Gastrocnemius medialis (tissue), 4 donors: ENCODE measurements around the gene KIAA0040.

ENCODE experiments used
- CTCF ChIP-seq, 5 experiments: fragments of 450-650 bp in 3 of 5; fragments of 200-600 bp in 2 of 5; sonication (generic) in 2 of 5; IDR thresholded peaks in 4 of 5; conservative IDR thresholded peaks in 1 of 5; 1 replicate in 4 of 5; 2 replicates in 1 of 5; pipeline ENCODE4 v1.5.1; 2016 to 2019; ENCODE audit warnings: antibody characterized with exemption in 5 of 5, mild to moderate bottlenecking in 3 of 5, moderate library complexity in 3 of 5
- POLR2A ChIP-seq, 2 donors: fragments of 450-650 bp; IDR thresholded peaks; one replicate each; pipeline ENCODE4 v1.6.1; 2017; ENCODE audit warnings: antibody characterized with exemption in 2 of 2, mild to moderate bottlenecking in 2 of 2, moderate library complexity in 2 of 2

GRCh38 chr1:175179837-175180590, 12.6 kb downstream of the KIAA0040 start:
- TF ChIP-seq POLR2A (IDR thresholded peaks at IDR 0.05) (no peak), CTCF (IDR thresholded peaks at IDR 0.05 in 4 of 5, conservative IDR thresholded peaks at IDR 0.05 in 1 of 5) (no peak)
